ENCODE measurements around the gene SRPK3.

SRPK3 gene

DNA sequence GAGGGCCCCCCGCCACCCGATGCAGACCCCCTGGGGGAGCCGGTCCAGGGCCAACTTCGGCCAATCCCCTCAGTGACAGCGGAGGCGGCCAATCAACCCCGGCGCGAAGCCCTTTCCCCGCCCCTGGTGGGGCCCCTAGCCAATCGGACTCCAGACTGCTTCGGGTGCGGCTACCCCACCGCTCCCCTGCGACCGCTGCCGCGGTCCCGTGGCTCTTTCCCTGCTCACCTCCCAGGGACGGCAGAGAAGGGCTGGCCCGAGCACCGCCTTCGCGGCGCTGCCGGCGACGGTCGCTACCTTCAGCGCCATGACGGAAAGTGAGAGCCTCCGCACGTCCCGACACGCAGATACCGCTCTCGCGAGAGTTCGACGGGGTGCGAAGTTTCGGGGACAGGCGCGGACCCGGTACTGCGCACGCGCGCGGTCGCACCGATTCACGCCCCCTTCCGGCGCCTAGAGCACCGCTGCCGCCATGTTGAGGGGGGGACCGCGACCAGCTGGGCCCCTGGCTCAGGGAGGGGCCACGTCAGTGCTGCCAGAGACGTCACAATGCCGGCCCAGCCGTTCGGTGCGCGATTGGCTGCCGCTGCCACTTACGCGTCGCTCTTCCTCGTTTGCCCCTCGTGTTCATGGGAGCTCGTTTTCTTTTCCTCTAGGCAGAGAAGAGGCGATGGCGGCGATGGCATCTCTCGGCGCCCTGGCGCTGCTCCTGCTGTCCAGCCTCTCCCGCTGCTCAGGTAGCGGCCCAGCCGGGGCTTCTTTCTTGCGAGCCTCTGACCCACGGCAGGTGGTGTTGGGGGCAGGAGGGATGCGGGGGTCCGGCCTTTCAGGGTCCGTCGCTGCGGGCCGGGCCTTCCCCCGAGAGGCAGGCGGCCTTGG, 13.4 kb downstream of the SRPK3 start, which contains the start of the genes IDH3G and SSR4:
IDH3G (minus strand) TSS at position 358 of the 879 bp plus-strand sequence; CDS start at position 309, 49 bp downstream.
SSR4 (plus strand) TSS at position 651 of the 879 bp plus-strand sequence; CDS start at position 671, 20 bp downstream.
- Histone ChIP-seq H3K79me2 (ENCODE audit: control insufficient read depth, low read length) (peaks cover 55% of the 10 kb centered on the region), H3K9me2 (replicated peaks; ENCODE audit: control insufficient read depth, low read length) (no peaks in the 10 kb centered on the region), H3K4me3 (ENCODE audit: low read length) (peak within 1 kb of the TSS; percentile 79), H4K20me1 (ENCODE audit: control insufficient read depth, insufficient read depth, low read depth, low read length) (no peaks in the 10 kb centered on the region), H3F3A (ENCODE audit: control insufficient read depth, insufficient read depth) (no peaks in the 10 kb centered on the region), H3K27me3 (ENCODE audit: control insufficient read depth, low read length) (no peaks in the 10 kb centered on the region), H3K9me3 (ENCODE audit: control insufficient read depth, insufficient read depth, low read length) (no peaks in the 10 kb centered on the region), H3K4me1 (ENCODE audit: control insufficient read depth, low read length) (peaks cover 20% of the 10 kb centered on the region), H3K36me3 (ENCODE audit: control insufficient read depth, low read length) (peaks cover 23% of the 10 kb centered on the region), H3K4me2 (ENCODE audit: low read length) (peak within 1 kb of the TSS; percentile 84), H3K27ac (ENCODE audit: low read depth, low read length) (peak within 1 kb of the TSS; percentile 67)
- TF ChIP-seq, protein P1, sequence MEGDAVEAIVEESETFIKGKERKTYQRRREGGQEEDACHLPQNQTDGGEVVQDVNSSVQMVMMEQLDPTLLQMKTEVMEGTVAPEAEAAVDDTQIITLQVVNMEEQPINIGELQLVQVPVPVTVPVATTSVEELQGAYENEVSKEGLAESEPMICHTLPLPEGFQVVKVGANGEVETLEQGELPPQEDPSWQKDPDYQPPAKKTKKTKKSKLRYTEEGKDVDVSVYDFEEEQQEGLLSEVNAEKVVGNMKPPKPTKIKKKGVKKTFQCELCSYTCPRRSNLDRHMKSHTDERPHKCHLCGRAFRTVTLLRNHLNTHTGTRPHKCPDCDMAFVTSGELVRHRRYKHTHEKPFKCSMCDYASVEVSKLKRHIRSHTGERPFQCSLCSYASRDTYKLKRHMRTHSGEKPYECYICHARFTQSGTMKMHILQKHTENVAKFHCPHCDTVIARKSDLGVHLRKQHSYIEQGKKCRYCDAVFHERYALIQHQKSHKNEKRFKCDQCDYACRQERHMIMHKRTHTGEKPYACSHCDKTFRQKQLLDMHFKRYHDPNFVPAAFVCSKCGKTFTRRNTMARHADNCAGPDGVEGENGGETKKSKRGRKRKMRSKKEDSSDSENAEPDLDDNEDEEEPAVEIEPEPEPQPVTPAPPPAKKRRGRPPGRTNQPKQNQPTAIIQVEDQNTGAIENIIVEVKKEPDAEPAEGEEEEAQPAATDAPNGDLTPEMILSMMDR (IDR thresholded peaks at IDR 0.05; ENCODE audit: low read depth, low read length, poor library complexity, severe bottlenecking): no peak
- TF ChIP-seq EZH2phosphoT487 (IDR thresholded peaks at IDR 0.05; ENCODE audit: borderline replicate concordance, low read length): no peak

DNA sequence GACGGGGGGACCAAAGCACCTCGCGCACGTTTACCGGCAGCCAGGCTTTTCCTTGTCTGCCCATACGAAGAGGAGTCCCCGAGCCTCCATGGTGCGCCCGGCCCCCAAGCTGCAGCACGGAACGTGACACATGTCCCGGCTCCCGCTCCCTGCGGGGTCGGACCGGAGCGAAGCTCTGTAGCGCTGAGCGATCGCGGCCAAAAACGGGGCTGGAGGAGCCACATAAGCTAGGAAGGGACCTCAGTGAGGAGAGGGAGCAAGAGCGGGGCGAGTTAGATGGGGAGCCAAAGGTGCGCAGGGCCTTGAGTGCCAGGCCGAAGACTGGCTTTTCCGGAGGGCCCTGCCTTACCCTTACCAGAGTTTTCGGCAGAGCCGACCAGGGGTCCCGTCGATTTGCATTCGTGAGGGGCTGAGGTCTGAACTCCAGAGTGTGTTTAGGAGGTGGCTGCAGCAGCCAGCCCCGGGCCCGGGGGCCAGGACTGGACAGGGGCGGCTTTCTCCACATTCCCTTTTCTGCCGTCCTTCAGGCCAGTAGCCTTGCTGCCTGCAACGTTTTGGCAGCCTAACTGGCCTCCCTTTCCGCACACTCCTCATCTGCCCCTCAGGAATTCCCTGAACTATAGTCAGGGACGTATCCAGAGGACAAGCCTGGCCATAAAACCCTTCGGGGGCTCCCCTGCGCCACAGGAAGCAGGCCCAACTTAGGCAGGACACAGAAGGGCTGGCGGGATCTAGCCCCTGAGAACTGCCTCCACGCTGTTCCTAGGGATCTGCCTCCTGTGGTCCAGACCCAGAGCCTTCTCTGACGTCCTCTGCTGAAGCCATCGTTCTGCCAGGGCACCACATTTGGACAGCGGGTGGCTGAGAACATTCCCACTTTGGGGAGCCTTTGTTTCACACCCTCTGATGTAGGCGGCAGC, 14.3 kb downstream of the SRPK3 start:
- H4K20me1 ChIP-seq (ENCODE audit: control insufficient read depth, insufficient read depth, low read depth, low read length): no peaks in the 10 kb centered on the region
- H3K4me2 ChIP-seq (ENCODE audit: low read length): peak overlapping the region; percentile 75
- no peaks in the 10 kb centered on the region for H3K9me2 ChIP-seq (replicated peaks; ENCODE audit: control insufficient read depth, low read length)
- H3F3A ChIP-seq (ENCODE audit: control insufficient read depth, insufficient read depth): no peaks in the 10 kb centered on the region
- no peak for TF ChIP-seq EZH2phosphoT487 (IDR thresholded peaks at IDR 0.05; ENCODE audit: borderline replicate concordance, low read length)
- TF ChIP-seq, protein P1 (IDR thresholded peaks at IDR 0.05; ENCODE audit: low read depth, low read length, poor library complexity, severe bottlenecking): no peak
- H3K79me2 ChIP-seq (ENCODE audit: control insufficient read depth, low read length): peaks cover 55% of the 10 kb centered on the region
- peak overlapping the region; percentile 79 for H3K4me3 ChIP-seq (ENCODE audit: low read length)
- no peaks in the 10 kb centered on the region for H3K27me3 ChIP-seq (ENCODE audit: control insufficient read depth, low read length)
- peaks cover 20% of the 10 kb centered on the region for H3K4me1 ChIP-seq (ENCODE audit: control insufficient read depth, low read length)
- H3K36me3 ChIP-seq (ENCODE audit: control insufficient read depth, low read length): peaks cover 23% of the 10 kb centered on the region
- 0 out of 2 replicates have a peak overlapping the region, but pooled peaks have one; percentile 37 for H3K27ac ChIP-seq (ENCODE audit: low read depth, low read length)
- H3K9me3 ChIP-seq (ENCODE audit: control insufficient read depth, insufficient read depth, low read length): no peaks in the 10 kb centered on the region

DNA sequence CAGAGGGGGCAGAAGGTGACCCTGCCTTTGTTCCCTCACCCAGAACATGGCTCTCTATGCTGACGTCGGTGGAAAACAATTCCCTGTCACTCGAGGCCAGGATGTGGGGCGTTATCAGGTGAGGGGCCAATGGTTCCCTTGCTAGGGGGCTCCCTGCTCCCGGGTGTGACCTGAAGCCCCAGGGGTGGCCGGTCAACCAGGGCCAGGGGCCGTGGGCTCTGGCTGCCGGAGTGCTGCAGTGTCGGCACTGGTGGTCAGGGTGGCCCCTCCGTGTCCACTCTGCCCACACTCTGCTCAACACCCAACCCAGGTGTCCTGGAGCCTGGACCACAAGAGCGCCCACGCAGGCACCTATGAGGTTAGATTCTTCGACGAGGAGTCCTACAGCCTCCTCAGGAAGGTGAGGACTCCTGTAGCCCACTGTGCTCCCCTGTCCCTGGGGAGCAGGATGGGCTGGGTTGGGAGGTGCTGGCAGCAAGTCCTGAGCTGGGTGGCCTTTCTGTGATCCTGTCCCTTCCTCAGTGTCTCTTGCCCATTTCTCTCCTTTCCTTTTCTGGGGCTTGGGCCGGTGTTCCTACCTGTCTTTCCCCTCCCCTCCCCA, 16.7 kb downstream of the SRPK3 start:
- Histone ChIP-seq H3K9me3 (ENCODE audit: control insufficient read depth, insufficient read depth, low read length) (no peaks in the 10 kb centered on the region), H3K27ac (ENCODE audit: low read depth, low read length) (no peak overlapping the region), H3K4me3 (ENCODE audit: low read length) (no peak overlapping the region), H3K36me3 (ENCODE audit: control insufficient read depth, low read length) (peaks cover 21% of the 10 kb centered on the region), H3K4me1 (ENCODE audit: control insufficient read depth, low read length) (peaks cover 18% of the 10 kb centered on the region), H3K4me2 (ENCODE audit: low read length) (no peak overlapping the region), H4K20me1 (ENCODE audit: control insufficient read depth, insufficient read depth, low read depth, low read length) (no peaks in the 10 kb centered on the region), H3K79me2 (ENCODE audit: control insufficient read depth, low read length) (peaks cover 37% of the 10 kb centered on the region), H3K27me3 (ENCODE audit: control insufficient read depth, low read length) (no peaks in the 10 kb centered on the region), H3F3A (ENCODE audit: control insufficient read depth, insufficient read depth) (no peaks in the 10 kb centered on the region), H3K9me2 (replicated peaks; ENCODE audit: control insufficient read depth, low read length) (no peaks in the 10 kb centered on the region)
- TF ChIP-seq, protein P1 (IDR thresholded peaks at IDR 0.05; ENCODE audit: low read depth, low read length, poor library complexity, severe bottlenecking): no peak
- TF ChIP-seq EZH2phosphoT487 (IDR thresholded peaks at IDR 0.05; ENCODE audit: borderline replicate concordance, low read length): no peak
